Esophagus squamous epithelium (tissue), 4 donors: Measurements from ENCODE around the gene CALHM5.
A peak's percentile ranks its signal among the peaks of the same experiment; 100 is the strongest.

Experiments used
- CTCF ChIP-seq, 6 experiments: fragments of 450-650 bp in 4 of 6; fragments of 200-600 bp in 2 of 6; sonication (generic) in 2 of 6; IDR thresholded peaks; one replicate each; pipeline ENCODE4 v1.5.1; 2016 to 2019; ENCODE audit warnings: antibody characterized with exemption in 6 of 6, mild to moderate bottlenecking in 4 of 6, moderate library complexity in 4 of 6
- POLR2A ChIP-seq, 4 donors: fragments of 450-650 bp; IDR thresholded peaks; one replicate each; pipeline ENCODE4 v1.6.1; 2017; ENCODE audit warnings: antibody characterized with exemption in 4 of 4, mild to moderate bottlenecking in 4 of 4, moderate library complexity in 3 of 4

GRCh38 chr6:116536216-116536621 lies 24.8 kb downstream of the CALHM5 start:
- TF ChIP-seq CTCF (IDR thresholded peaks at IDR 0.05) (peak; percentile 46 to 76 (median 59)), POLR2A (IDR thresholded peaks at IDR 0.05) (no peak)
